ENCODE data around the gene CACNA2D3.

- TF ChIP-seq CTCF (IDR thresholded peaks at IDR 0.05; ENCODE audit: low read length), result no peak
- TF ChIP-seq EZH2phosphoT487 (IDR thresholded peaks at IDR 0.05; ENCODE audit: low read length), result no peak
- no peak for TF ChIP-seq EZH2 (optimal IDR thresholded peaks at IDR 0.05; ENCODE audit: low read depth, low read length)
Observed at GRCh38 chr3:54358316-54358715, 236.0 kb downstream of the CACNA2D3 start.
